ENCODE data around the gene LRP1B.
"Not testable (repeated sequence)": the region's sequence is repeated elsewhere in the genome, so short reads cannot be mapped to it uniquely, and the experiment has no call there.

GRCh38 chr2:140650134-140650533, 1480.7 kb downstream of the LRP1B start:
- TF ChIP-seq CTCF (IDR thresholded peaks at IDR 0.05; ENCODE audit: low read length); EZH2 (IDR thresholded peaks at IDR 0.05; ENCODE audit: borderline replicate concordance, low read length): not testable (repeated sequence)
